Neural progenitor cell (in vitro differentiated cells): ENCODE data around the gene ZNF564.

Experiments
- EZH2phosphoT487 ChIP-seq: fragments of 200-600 bp; sonication (generic); IDR thresholded peaks from 2 replicates; pipeline ENCODE4 v1.6.1; 2017; ENCODE audit warnings: antibody characterized with exemption
- TF ChIP-seq, protein P1 (sequence below): fragments of 200-600 bp; sonication (generic); IDR thresholded peaks from 2 replicates; pipeline ENCODE4 v1.5.1; 2017; ENCODE audit warnings: antibody characterized with exemption, mild to moderate bottlenecking

- TF ChIP-seq, protein P1, sequence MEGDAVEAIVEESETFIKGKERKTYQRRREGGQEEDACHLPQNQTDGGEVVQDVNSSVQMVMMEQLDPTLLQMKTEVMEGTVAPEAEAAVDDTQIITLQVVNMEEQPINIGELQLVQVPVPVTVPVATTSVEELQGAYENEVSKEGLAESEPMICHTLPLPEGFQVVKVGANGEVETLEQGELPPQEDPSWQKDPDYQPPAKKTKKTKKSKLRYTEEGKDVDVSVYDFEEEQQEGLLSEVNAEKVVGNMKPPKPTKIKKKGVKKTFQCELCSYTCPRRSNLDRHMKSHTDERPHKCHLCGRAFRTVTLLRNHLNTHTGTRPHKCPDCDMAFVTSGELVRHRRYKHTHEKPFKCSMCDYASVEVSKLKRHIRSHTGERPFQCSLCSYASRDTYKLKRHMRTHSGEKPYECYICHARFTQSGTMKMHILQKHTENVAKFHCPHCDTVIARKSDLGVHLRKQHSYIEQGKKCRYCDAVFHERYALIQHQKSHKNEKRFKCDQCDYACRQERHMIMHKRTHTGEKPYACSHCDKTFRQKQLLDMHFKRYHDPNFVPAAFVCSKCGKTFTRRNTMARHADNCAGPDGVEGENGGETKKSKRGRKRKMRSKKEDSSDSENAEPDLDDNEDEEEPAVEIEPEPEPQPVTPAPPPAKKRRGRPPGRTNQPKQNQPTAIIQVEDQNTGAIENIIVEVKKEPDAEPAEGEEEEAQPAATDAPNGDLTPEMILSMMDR = no peak
- TF ChIP-seq EZH2phosphoT487 = no peak
These were observed 67.3 kb downstream of the ZNF564 start for GRCh38 chr19:12484011-12484370.
